ENCODE data around the gene KCNA2. TPM values are rescaled to one million over a fixed set of nuclear protein-coding genes. Genes with fewer than 3 reads are reported as not detected.

KCNA2 gene
- total RNA-seq, 1 experiment from 2014 or later = 1.1 TPM

DNA sequence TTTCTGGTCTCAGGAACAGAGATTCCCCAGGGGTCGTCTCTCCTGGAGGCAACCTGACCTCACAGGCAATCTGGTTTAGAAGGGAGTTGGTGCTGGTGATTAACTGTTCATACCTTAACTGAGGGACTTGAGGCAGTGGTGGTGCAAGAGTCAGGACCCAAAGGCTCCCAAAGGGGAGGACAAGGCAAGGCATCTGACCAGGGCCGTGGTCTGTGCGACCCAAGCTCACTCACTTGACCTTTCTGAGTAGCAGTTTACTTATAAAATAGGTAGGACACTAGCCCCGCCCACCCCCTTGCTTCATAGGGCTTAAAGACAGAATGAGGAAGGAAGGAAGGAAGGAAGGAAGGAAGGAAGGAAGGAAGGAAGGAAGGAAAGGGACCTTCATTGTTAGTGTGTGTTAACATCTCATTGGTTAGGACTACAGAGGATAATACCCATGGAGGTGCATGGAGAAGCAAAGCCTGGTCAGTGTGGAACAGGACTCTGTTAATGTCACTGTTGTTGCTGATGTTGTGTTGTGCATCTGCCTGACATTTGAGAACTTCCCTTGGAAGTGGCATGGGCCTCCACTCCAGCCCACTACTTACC, 4.6 kb upstream of the KCNA2 start:
- Histone ChIP-seq H3K4me3 (ENCODE audit: low read depth in 2 of 2, low read length in 2 of 2) (no peak overlapping the region), H3K27ac (ENCODE audit: low read length) (no peak overlapping the region), H3K27me3 (ENCODE audit: control insufficient read depth, insufficient read depth, low read length) (peaks cover 7% of the 10 kb centered on the region; the same call in 1 of the 2 replicates), H3K9me3 (ENCODE audit: control insufficient read depth, insufficient read depth, low read depth, low read length) (no peaks in the 10 kb centered on the region), H3K36me3 (ENCODE audit: control insufficient read depth, insufficient read depth, low read length) (no peaks in the 10 kb centered on the region), H3K4me1 (ENCODE audit: control insufficient read depth, insufficient read depth, low read length) (no peaks in the 10 kb centered on the region)
- intact Hi-C loops (cut with micrococcal nuclease; ENCODE audit: unreplicated experiment) = no loop called here
- ChIA-PET CTCF (no interaction called here), POLR2A (no interaction called here)
- in situ Hi-C loops (cut with HindIII; ENCODE audit: low pct_unique_long_range_greater_than_20kb, low sequenced_read_pairs) = no loop called here
- no peak for DNase-seq (ENCODE audit: low read depth, low spot score)
- ATAC-seq = no peak
- BruUV-seq (replicated peaks) = no TSS peak
- TF ChIP-seq, protein P1, sequence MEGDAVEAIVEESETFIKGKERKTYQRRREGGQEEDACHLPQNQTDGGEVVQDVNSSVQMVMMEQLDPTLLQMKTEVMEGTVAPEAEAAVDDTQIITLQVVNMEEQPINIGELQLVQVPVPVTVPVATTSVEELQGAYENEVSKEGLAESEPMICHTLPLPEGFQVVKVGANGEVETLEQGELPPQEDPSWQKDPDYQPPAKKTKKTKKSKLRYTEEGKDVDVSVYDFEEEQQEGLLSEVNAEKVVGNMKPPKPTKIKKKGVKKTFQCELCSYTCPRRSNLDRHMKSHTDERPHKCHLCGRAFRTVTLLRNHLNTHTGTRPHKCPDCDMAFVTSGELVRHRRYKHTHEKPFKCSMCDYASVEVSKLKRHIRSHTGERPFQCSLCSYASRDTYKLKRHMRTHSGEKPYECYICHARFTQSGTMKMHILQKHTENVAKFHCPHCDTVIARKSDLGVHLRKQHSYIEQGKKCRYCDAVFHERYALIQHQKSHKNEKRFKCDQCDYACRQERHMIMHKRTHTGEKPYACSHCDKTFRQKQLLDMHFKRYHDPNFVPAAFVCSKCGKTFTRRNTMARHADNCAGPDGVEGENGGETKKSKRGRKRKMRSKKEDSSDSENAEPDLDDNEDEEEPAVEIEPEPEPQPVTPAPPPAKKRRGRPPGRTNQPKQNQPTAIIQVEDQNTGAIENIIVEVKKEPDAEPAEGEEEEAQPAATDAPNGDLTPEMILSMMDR (IDR thresholded peaks at IDR 0.05) = no peak
- TF ChIP-seq TCF7L2 (IDR thresholded peaks at IDR 0.05; ENCODE audit: low read depth, low read length) = no peak
- no peak for TF ChIP-seq SIN3A (IDR thresholded peaks at IDR 0.05; ENCODE audit: borderline replicate concordance, insufficient read depth, low read depth, low read length)
- TF ChIP-seq, protein P2, sequence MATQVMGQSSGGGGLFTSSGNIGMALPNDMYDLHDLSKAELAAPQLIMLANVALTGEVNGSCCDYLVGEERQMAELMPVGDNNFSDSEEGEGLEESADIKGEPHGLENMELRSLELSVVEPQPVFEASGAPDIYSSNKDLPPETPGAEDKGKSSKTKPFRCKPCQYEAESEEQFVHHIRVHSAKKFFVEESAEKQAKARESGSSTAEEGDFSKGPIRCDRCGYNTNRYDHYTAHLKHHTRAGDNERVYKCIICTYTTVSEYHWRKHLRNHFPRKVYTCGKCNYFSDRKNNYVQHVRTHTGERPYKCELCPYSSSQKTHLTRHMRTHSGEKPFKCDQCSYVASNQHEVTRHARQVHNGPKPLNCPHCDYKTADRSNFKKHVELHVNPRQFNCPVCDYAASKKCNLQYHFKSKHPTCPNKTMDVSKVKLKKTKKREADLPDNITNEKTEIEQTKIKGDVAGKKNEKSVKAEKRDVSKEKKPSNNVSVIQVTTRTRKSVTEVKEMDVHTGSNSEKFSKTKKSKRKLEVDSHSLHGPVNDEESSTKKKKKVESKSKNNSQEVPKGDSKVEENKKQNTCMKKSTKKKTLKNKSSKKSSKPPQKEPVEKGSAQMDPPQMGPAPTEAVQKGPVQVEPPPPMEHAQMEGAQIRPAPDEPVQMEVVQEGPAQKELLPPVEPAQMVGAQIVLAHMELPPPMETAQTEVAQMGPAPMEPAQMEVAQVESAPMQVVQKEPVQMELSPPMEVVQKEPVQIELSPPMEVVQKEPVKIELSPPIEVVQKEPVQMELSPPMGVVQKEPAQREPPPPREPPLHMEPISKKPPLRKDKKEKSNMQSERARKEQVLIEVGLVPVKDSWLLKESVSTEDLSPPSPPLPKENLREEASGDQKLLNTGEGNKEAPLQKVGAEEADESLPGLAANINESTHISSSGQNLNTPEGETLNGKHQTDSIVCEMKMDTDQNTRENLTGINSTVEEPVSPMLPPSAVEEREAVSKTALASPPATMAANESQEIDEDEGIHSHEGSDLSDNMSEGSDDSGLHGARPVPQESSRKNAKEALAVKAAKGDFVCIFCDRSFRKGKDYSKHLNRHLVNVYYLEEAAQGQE (IDR thresholded peaks at IDR 0.05; ENCODE audit: insufficient read depth in 1 of 2, low read depth in 2 of 2, low read length in 1 of 2) = no peak
- TF ChIP-seq POLR2AphosphoS5 (IDR thresholded peaks at IDR 0.05; ENCODE audit: low read depth, low read length) = no peak

DNA sequence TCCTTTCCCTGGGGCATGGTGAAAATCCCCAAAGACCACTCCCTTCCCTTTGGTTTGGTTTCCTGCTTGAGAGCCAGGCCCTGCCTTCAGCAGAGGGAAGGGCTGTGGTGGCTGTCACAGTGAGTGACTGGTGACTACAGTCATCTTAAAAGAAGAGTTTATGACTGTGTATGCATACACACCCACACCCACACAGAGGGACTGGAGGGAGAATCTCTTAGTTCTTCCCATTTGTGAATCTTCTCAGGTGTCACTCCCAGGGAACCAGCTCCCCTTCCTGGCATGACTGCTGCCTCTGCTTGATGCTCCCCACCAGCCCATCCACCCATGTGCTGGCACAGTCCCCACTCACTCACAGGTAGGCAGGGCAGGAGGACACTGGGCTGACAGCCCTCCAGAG, 3.9 kb upstream of the KCNA2 start:
- Histone ChIP-seq H3K36me3 (ENCODE audit: control insufficient read depth, insufficient read depth, low read length) (no peaks in the 10 kb centered on the region), H3K4me1 (ENCODE audit: control insufficient read depth, insufficient read depth, low read length) (no peaks in the 10 kb centered on the region), H3K27ac (ENCODE audit: low read length) (no peak overlapping the region), H3K4me3 (ENCODE audit: low read depth in 2 of 2, low read length in 2 of 2) (no peak overlapping the region), H3K27me3 (ENCODE audit: control insufficient read depth, insufficient read depth, low read length) (peaks cover 7% of the 10 kb centered on the region; the same call in 1 of the 2 replicates), H3K9me3 (ENCODE audit: control insufficient read depth, insufficient read depth, low read depth, low read length) (no peaks in the 10 kb centered on the region)
- intact Hi-C loops (cut with micrococcal nuclease; ENCODE audit: unreplicated experiment) = no loop called here
- ChIA-PET CTCF (no interaction called here), POLR2A (no interaction called here)
- ATAC-seq (no peak), DNase-seq (ENCODE audit: low read depth, low spot score) (no peak)
- TF ChIP-seq POLR2AphosphoS5 (IDR thresholded peaks at IDR 0.05; ENCODE audit: low read depth, low read length) = no peak
- no peak for TF ChIP-seq SIN3A (IDR thresholded peaks at IDR 0.05; ENCODE audit: borderline replicate concordance, insufficient read depth, low read depth, low read length)
- TF ChIP-seq, protein P2 (IDR thresholded peaks at IDR 0.05; ENCODE audit: insufficient read depth in 1 of 2, low read depth in 2 of 2, low read length in 1 of 2) = no peak
- TF ChIP-seq, protein P1 (IDR thresholded peaks at IDR 0.05) = no peak
- TF ChIP-seq TCF7L2 (IDR thresholded peaks at IDR 0.05; ENCODE audit: low read depth, low read length) = no peak
- in situ Hi-C loops (cut with HindIII; ENCODE audit: low pct_unique_long_range_greater_than_20kb, low sequenced_read_pairs) = no loop called here
- no TSS peak for BruUV-seq (replicated peaks)

All from Panc1 (cell line).